Stimulated activated naive B cell treated with anti-CD40 and anti-IgM and Interleukin-4, amounts not matched to agents 10 μg/mL and 1 μg/mL and 100 μg/mL, for 72 hours (primary cell): ENCODE measurements around the gene TLCD3B.

ENCODE experiments used
- ATAC-seq, 2 donors: fragments of 150-1000 bp; cut with Tn5 transposase; replicated peaks; 2 replicates each; pipeline ENCODE4 v1.10.0; 2021; ENCODE audit warnings: moderate library complexity in 1 of 2
- DNase-seq: peaks from one replicate; pipeline ENCODE4 v3.0.0; 2021
- H3K27ac Mint-ChIP-seq: one replicate; pipeline ENCODE4 v1.8.0; 2022; ENCODE audit warnings: mild to moderate bottlenecking, mixed read lengths
- H3K27me3 Mint-ChIP-seq, 2 donors: one replicate each; pipeline ENCODE4 v1.8.0; 2022; ENCODE audit warnings: mixed read lengths in 2 of 2
- H3K36me3 Mint-ChIP-seq, 2 donors: one replicate each; pipeline ENCODE4 v1.8.0; 2022; ENCODE audit warnings: mixed read lengths in 2 of 2, mild to moderate bottlenecking in 1 of 2
- H3K4me1 Mint-ChIP-seq, 2 donors: one replicate each; pipeline ENCODE4 v1.8.0; 2022; ENCODE audit warnings: mixed read lengths in 2 of 2, mild to moderate bottlenecking in 1 of 2
- H3K4me3 Mint-ChIP-seq, 2 donors: one replicate each; pipeline ENCODE4 v1.8.0; 2022; ENCODE audit warnings: mild to moderate bottlenecking in 2 of 2, mixed read lengths in 2 of 2, moderate library complexity in 1 of 2
- H3K9me3 Mint-ChIP-seq, 2 donors: one replicate each; pipeline ENCODE4 v1.8.0; 2022; ENCODE audit warnings: mixed read lengths in 2 of 2, mild to moderate bottlenecking in 1 of 2

TLCD3B gene

GRCh38 chr16:30009085-30009862 lies 21.8 kb downstream of the TLCD3B start:
- Mint-ChIP-seq H3K4me3 (peak overlapping the region in 1 of 2 donors; percentile 70), H3K27ac (no peak overlapping the region), H3K27me3 (peaks cover 26 to 30% of the 10 kb centered on the region in 2 donors), H3K9me3 (no peaks in the 10 kb centered on the region), H3K36me3 (peaks cover 6 to 16% of the 10 kb centered on the region in 2 donors), H3K4me1 (peaks cover 23 to 40% of the 10 kb centered on the region in 2 donors)
- DNase-seq = no peak
- no peak for ATAC-seq

GRCh38 chr16:30007378-30007895 lies 23.6 kb downstream of the TLCD3B start:
- Mint-ChIP-seq H3K27me3 (peaks cover 26 to 30% of the 10 kb centered on the region in 2 donors), H3K27ac (peak overlapping the region; percentile 80), H3K4me3 (no peak overlapping the region), H3K4me1 (peaks cover 27 to 40% of the 10 kb centered on the region in 2 donors), H3K9me3 (no peaks in the 10 kb centered on the region), H3K36me3 (peaks cover 13 to 30% of the 10 kb centered on the region in 2 donors)
- ATAC-seq (no peak), DNase-seq (no peak)

GRCh38 chr16:30006659-30007377 lies 24.3 kb downstream of the TLCD3B start:
- Mint-ChIP-seq H3K27ac (no peak overlapping the region), H3K36me3 (peaks cover 18 to 32% of the 10 kb centered on the region in 2 donors), H3K4me3 (no peak overlapping the region), H3K9me3 (no peaks in the 10 kb centered on the region), H3K27me3 (peaks cover 22 to 25% of the 10 kb centered on the region in 2 donors), H3K4me1 (peaks cover 25 to 34% of the 10 kb centered on the region in 2 donors)
- DNase-seq (no peak), ATAC-seq (no peak)

- peaks cover 17 to 19% of the 10 kb centered on the region in 2 donors for H3K27me3 Mint-ChIP-seq
- no peaks in the 10 kb centered on the region for H3K9me3 Mint-ChIP-seq
- ATAC-seq (no peak), DNase-seq (no peak)
- H3K36me3 Mint-ChIP-seq = peaks cover 24 to 38% of the 10 kb centered on the region in 2 donors
- no peak overlapping the region for H3K27ac Mint-ChIP-seq
- H3K4me3 Mint-ChIP-seq = no peak overlapping the region
- peaks cover 25 to 27% of the 10 kb centered on the region in 2 donors for H3K4me1 Mint-ChIP-seq
Observed at GRCh38 chr16:30006095-30006473, 25.0 kb downstream of the TLCD3B start.

GRCh38 chr16:30005341-30006094 lies 25.6 kb downstream of the TLCD3B start:
- H3K9me3 Mint-ChIP-seq = no peaks in the 10 kb centered on the region
- H3K4me1 Mint-ChIP-seq = peaks cover 24% of the 10 kb centered on the region in 2 donors
- H3K36me3 Mint-ChIP-seq = peaks cover 24 to 38% of the 10 kb centered on the region in 2 donors
- H3K27ac Mint-ChIP-seq = no peak overlapping the region
- H3K27me3 Mint-ChIP-seq = peaks cover 16 to 17% of the 10 kb centered on the region in 2 donors
- no peak overlapping the region for H3K4me3 Mint-ChIP-seq
- DNase-seq = no peak
- peak; percentile 71 to 79 for ATAC-seq

GRCh38 chr16:30004811-30005242 lies 26.2 kb downstream of the TLCD3B start:
- peak overlapping the region; percentile 65 for H3K27ac Mint-ChIP-seq
- ATAC-seq (peak; percentile 30 to 48), DNase-seq (no peak)
- peak overlapping the region in 1 of 2 donors; percentile 34 for H3K4me3 Mint-ChIP-seq
- no peaks in the 10 kb centered on the region for H3K9me3 Mint-ChIP-seq
- H3K27me3 Mint-ChIP-seq = peaks cover 9 to 10% of the 10 kb centered on the region in 2 donors
- H3K4me1 Mint-ChIP-seq = peaks cover 20 to 21% of the 10 kb centered on the region in 2 donors
- H3K36me3 Mint-ChIP-seq = peaks cover 25 to 40% of the 10 kb centered on the region in 2 donors

GRCh38 chr16:30004424-30004776 lies 26.7 kb downstream of the TLCD3B start:
- ATAC-seq (no peak), DNase-seq (no peak)
- Mint-ChIP-seq H3K9me3 (no peaks in the 10 kb centered on the region), H3K4me3 (peak overlapping the region; percentile 34 to 39), H3K4me1 (peaks cover 25% of the 10 kb centered on the region in 2 donors), H3K27me3 (peaks cover 5 to 6% of the 10 kb centered on the region in 2 donors), H3K27ac (peak overlapping the region; percentile 69), H3K36me3 (peaks cover 29 to 44% of the 10 kb centered on the region in 2 donors)

DNA sequence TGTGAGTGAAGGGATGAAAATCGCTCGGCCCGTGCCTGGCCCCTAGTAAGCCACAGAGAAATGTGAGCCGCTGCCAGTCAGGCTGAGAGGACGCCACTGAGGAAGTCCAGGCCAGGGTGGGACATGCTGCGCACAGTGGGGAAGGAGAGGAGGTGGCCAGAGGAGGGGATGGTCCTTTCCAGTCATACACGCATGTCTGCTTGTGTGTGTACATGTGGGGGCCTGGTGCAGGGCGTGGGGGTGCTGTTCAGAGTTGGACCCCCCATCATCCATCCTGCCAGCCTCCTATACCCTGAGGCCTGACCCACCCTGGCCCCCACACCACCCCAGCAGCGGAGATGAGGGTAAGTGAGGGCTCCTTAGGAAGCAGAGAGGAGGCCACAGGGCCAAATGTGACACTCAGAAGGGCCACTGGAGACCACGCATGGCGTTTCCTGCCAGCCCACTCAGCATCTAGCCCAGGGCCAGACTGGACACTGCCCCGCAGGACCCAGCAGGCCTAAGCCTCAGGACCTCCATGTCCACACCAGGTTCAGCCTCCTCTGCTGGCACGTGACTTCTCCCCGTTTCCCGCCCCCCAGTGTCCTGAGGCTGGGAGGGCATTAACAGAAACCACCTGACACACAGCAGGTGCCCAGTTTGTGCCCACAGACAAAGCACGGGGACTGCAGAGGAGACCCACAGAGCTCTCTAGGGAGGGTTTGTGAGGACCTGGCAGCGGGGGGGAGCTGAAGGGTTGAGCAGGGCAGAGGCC lies 27.2 kb downstream of the TLCD3B start:
- peaks cover 30 to 31% of the 10 kb centered on the region in 2 donors for H3K4me1 Mint-ChIP-seq
- H3K4me3 Mint-ChIP-seq = peak overlapping the region in 1 of 2 donors; percentile 39
- H3K27me3 Mint-ChIP-seq = peaks cover 0 to under 1% of the 10 kb centered on the region in 2 donors
- ATAC-seq (no peak), DNase-seq (no peak)
- H3K9me3 Mint-ChIP-seq = no peaks in the 10 kb centered on the region
- peaks cover 30 to 50% of the 10 kb centered on the region in 2 donors for H3K36me3 Mint-ChIP-seq
- H3K27ac Mint-ChIP-seq = peak overlapping the region; percentile 69

DNA sequence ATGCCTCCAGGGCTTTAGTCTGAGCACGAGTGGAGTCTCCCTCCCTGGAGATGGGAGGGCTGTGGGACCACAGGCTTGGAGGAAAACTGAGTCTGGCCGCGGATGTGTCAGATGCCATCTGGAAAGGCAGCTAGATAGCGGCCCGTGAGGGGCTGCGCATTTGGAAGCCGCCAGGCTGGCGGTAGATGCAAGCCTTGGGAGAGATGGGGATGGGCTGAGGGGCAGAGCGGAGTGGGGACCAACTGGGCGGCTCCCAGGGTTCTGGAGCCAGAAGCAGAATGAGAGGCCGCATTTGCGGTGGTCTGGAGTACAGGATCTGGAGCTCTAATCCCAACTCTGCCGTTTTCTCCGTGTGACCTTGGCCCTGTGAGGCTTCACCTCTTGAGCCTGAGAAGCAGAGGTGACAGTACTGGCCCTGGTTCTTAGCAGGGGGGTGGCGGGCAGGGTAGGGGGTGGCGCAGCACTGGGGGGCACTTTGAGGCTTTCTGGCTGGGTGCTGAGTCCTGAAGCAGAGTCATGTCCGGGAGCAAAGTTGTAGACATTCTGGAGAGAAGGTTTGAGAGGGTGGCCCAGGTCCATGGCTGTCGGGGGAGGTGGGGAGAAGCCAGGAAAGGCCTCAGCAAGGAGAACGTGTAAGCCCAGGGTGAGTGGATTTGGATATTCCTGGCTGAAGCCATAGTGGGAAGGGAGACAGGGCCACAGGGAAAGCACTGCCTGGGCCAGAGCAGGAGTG lies 28.3 kb downstream of the TLCD3B start:
- H3K36me3 Mint-ChIP-seq = peaks cover 29 to 53% of the 10 kb centered on the region in 2 donors
- H3K27ac Mint-ChIP-seq = no peak overlapping the region

DNA sequence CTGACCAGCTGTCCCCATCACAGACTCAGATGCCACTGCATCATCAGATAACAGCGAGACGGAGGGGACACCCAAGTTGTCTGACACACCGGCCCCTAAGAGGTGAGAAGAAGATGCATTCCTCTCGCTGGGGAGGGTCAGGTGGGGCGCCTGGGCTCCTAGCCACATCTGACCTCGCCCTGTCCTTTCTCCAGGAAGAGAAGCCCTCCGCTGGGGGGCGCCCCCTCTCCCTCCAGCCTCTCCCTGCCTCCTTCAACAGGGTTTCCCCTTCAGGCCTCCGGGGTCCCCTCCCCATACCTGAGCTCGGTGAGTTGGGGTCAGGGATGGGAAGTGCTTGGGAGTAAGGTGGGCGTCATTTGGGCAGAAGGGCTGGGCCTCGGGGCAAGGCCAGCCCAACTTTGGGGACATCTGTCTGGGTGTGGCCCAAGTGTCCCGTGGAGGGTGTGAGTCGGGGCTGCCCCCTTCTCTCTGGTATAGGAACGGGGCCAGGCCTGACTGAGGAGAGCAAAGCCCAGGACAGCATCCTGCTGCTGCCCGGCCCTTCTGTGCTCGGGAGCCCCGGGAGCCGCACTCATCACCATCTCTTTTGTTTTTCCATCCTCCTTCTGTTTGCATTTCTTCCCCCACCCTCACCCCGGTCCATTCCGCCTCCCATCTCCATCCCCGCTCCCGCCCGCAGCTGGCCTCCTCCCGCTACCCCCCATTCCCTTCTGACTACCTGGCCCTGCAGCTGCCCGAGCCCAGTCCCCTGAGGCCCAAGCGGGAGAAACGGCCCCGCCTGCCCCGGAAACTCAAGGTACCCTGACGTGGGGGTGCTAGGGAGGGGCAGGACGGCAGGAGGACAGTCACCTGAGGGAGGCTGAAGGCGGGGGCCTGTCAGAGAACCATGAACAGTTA lies 30.1 kb downstream of the TLCD3B start:
- Mint-ChIP-seq H3K36me3 (peaks cover 31 to 56% of the 10 kb centered on the region in 2 donors), H3K4me1 (peaks cover 38 to 41% of the 10 kb centered on the region in 2 donors), H3K9me3 (no peaks in the 10 kb centered on the region), H3K27ac (no peak overlapping the region), H3K4me3 (no peak overlapping the region), H3K27me3 (no peaks in the 10 kb centered on the region)
- ATAC-seq = no peak
- no peak for DNase-seq

More for the DNA sequence above, 28.3 kb downstream of the TLCD3B start:
- ATAC-seq (no peak), DNase-seq (no peak)
- H3K4me1 Mint-ChIP-seq = peaks cover 31 to 32% of the 10 kb centered on the region in 2 donors
- no peaks in the 10 kb centered on the region for H3K9me3 Mint-ChIP-seq
- no peaks in the 10 kb centered on the region for H3K27me3 Mint-ChIP-seq
- H3K4me3 Mint-ChIP-seq = no peak overlapping the region

GRCh38 chr16:29999605-30000004 lies 31.5 kb downstream of the TLCD3B start:
- Mint-ChIP-seq H3K4me3 (no peak overlapping the region), H3K4me1 (peaks cover 37 to 46% of the 10 kb centered on the region in 2 donors), H3K27ac (peak overlapping the region; percentile 22), H3K9me3 (no peaks in the 10 kb centered on the region), H3K27me3 (no peaks in the 10 kb centered on the region), H3K36me3 (peaks cover 31 to 57% of the 10 kb centered on the region in 2 donors)
- DNase-seq (no peak), ATAC-seq (no peak)

DNA sequence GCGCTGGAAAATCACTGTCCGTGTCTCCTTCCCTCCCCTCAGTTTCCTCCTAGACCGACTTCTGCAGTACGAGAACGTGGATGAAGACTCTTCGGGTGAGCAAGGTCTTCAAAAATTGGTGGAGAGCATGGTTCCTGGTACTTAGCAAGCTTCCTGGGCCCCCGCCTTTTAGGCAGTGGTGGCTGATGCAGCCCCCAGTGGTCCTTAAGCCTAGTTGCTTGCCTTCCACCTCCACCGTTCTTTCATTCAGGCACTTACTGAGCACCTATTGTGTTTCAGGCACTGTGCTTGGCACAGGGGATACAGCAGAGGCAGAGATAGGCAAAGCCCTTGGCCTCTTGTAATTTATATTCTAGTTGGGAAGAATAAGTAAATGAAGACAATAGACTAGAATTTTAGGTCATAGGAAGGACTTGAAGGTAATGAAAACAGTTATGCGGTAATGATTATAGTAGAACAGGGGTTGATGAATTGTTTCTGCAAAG lies 34.3 kb downstream of the TLCD3B start:
- DNase-seq = no peak
- Mint-ChIP-seq H3K36me3 (peaks cover 27 to 49% of the 10 kb centered on the region in 2 donors), H3K27ac (peak overlapping the region; percentile 99), H3K4me1 (peaks cover 34 to 48% of the 10 kb centered on the region in 2 donors), H3K4me3 (peak overlapping the region; percentile 97), H3K9me3 (no peaks in the 10 kb centered on the region), H3K27me3 (no peaks in the 10 kb centered on the region)
- ATAC-seq = no peak
